ENCODE results near the gene GLG1. TPM values are rescaled to one million over a fixed set of nuclear protein-coding genes. Genes with fewer than 3 reads are reported as not detected.
"Not testable (repeated sequence)": the region's sequence is repeated elsewhere in the genome, so short reads cannot be mapped to it uniquely, and the experiment has no call there.

Gene GLG1
- total RNA-seq, 1 experiment from 2014 or later: 487 TPM

- intact Hi-C loops (cut with micrococcal nuclease; ENCODE audit: unreplicated experiment); CTCF ChIA-PET: not testable (repeated sequence)
Measured at GRCh38 chr16:74546112-74546511, 60.8 kb downstream of the GLG1 start.

GRCh38 chr16:74542911-74543578 lies 63.9 kb downstream of the GLG1 start:
- DNase-seq (ENCODE audit: low spot score): peak; percentile 71
- Histone ChIP-seq H3K27ac (ENCODE audit: low read depth, low read length, poor library complexity, severe bottlenecking) (peak overlapping the region; percentile 99), H3K4me1 (ENCODE audit: insufficient read depth, low read length, poor library complexity, severe bottlenecking) (peaks cover 51% of the 10 kb centered on the region)
- POLR2A ChIA-PET (ENCODE audit: low non-redundant PET); H3K4me3 ChIP-seq (ENCODE audit: low read depth, low read length, poor library complexity, severe bottlenecking); H3K36me3 ChIP-seq (ENCODE audit: insufficient read depth, low read length, poor library complexity, severe bottlenecking); H3K9me3 ChIP-seq (ENCODE audit: low read depth, low read length, poor library complexity, severe bottlenecking); H3K27me3 ChIP-seq (replicated peaks; ENCODE audit: insufficient read depth, low read depth, low read length, poor library complexity); BruUV-seq (replicated peaks): not testable (repeated sequence)
- intact Hi-C loops (cut with micrococcal nuclease; ENCODE audit: unreplicated experiment): loop anchor here (2.0 to 5.0 kb wide), 2 partner anchors 16 to 79 kb away; no protein-coding TSS in a partner anchor
- CTCF ChIA-PET: interaction anchor here (0.7 kb wide), 1 partner anchor 42 kb away, joined by 3 read pairs; no protein-coding TSS in a partner anchor

More at GRCh38 chr16:74546112-74546511, 60.8 kb downstream of the GLG1 start:
- POLR2A ChIA-PET (ENCODE audit: low non-redundant PET); H3K9me3 ChIP-seq (ENCODE audit: low read depth, low read length, poor library complexity, severe bottlenecking); H3K36me3 ChIP-seq (ENCODE audit: insufficient read depth, low read length, poor library complexity, severe bottlenecking); H3K27me3 ChIP-seq (replicated peaks; ENCODE audit: insufficient read depth, low read depth, low read length, poor library complexity); H3K4me3 ChIP-seq (ENCODE audit: low read depth, low read length, poor library complexity, severe bottlenecking); DNase-seq (ENCODE audit: low spot score); BruUV-seq (replicated peaks): not testable (repeated sequence)
- H3K4me1 ChIP-seq (ENCODE audit: insufficient read depth, low read length, poor library complexity, severe bottlenecking): peaks cover 42% of the 10 kb centered on the region
- peak overlapping the region; percentile 99 for H3K27ac ChIP-seq (ENCODE audit: low read depth, low read length, poor library complexity, severe bottlenecking)

- BruUV-seq (replicated peaks); H3K4me3 ChIP-seq (ENCODE audit: low read depth, low read length, poor library complexity, severe bottlenecking); CTCF ChIA-PET; H3K27me3 ChIP-seq (replicated peaks; ENCODE audit: insufficient read depth, low read depth, low read length, poor library complexity); H3K36me3 ChIP-seq (ENCODE audit: insufficient read depth, low read length, poor library complexity, severe bottlenecking); POLR2A ChIA-PET (ENCODE audit: low non-redundant PET); DNase-seq (ENCODE audit: low spot score); H3K9me3 ChIP-seq (ENCODE audit: low read depth, low read length, poor library complexity, severe bottlenecking): not testable (repeated sequence)
- Histone ChIP-seq H3K27ac (ENCODE audit: low read depth, low read length, poor library complexity, severe bottlenecking) (peak overlapping the region; percentile 98), H3K4me1 (ENCODE audit: insufficient read depth, low read length, poor library complexity, severe bottlenecking) (peaks cover 45% of the 10 kb centered on the region)
- intact Hi-C loops (cut with micrococcal nuclease; ENCODE audit: unreplicated experiment): loop anchor here (5.0 kb wide), 1 partner anchor 82 kb away; no protein-coding TSS in a partner anchor
Measured at GRCh38 chr16:74540663-74541062, 66.3 kb downstream of the GLG1 start.

- intact Hi-C loops (cut with micrococcal nuclease; ENCODE audit: unreplicated experiment); POLR2A ChIA-PET (ENCODE audit: low non-redundant PET); H3K36me3 ChIP-seq (ENCODE audit: insufficient read depth, low read length, poor library complexity, severe bottlenecking); H3K9me3 ChIP-seq (ENCODE audit: low read depth, low read length, poor library complexity, severe bottlenecking); BruUV-seq (replicated peaks); H3K4me3 ChIP-seq (ENCODE audit: low read depth, low read length, poor library complexity, severe bottlenecking); DNase-seq (ENCODE audit: low spot score); H3K27me3 ChIP-seq (replicated peaks; ENCODE audit: insufficient read depth, low read depth, low read length, poor library complexity); CTCF ChIA-PET: not testable (repeated sequence)
- peak overlapping the region; percentile 86 for H3K27ac ChIP-seq (ENCODE audit: low read depth, low read length, poor library complexity, severe bottlenecking)
- H3K4me1 ChIP-seq (ENCODE audit: insufficient read depth, low read length, poor library complexity, severe bottlenecking): peaks cover 51% of the 10 kb centered on the region
Measured at GRCh38 chr16:74538801-74539200, 68.1 kb downstream of the GLG1 start.

GRCh38 chr16:74537746-74538145 lies 69.2 kb downstream of the GLG1 start:
- peaks cover 48% of the 10 kb centered on the region for H3K4me1 ChIP-seq (ENCODE audit: insufficient read depth, low read length, poor library complexity, severe bottlenecking)
- CTCF ChIA-PET; H3K4me3 ChIP-seq (ENCODE audit: low read depth, low read length, poor library complexity, severe bottlenecking); H3K36me3 ChIP-seq (ENCODE audit: insufficient read depth, low read length, poor library complexity, severe bottlenecking); BruUV-seq (replicated peaks); intact Hi-C loops (cut with micrococcal nuclease; ENCODE audit: unreplicated experiment); H3K9me3 ChIP-seq (ENCODE audit: low read depth, low read length, poor library complexity, severe bottlenecking); H3K27me3 ChIP-seq (replicated peaks; ENCODE audit: insufficient read depth, low read depth, low read length, poor library complexity); POLR2A ChIA-PET (ENCODE audit: low non-redundant PET); DNase-seq (ENCODE audit: low spot score): not testable (repeated sequence)
- peak overlapping the region; percentile 86 for H3K27ac ChIP-seq (ENCODE audit: low read depth, low read length, poor library complexity, severe bottlenecking)

GRCh38 chr16:74534650-74535049 lies 72.3 kb downstream of the GLG1 start:
- BruUV-seq (replicated peaks); H3K27me3 ChIP-seq (replicated peaks; ENCODE audit: insufficient read depth, low read depth, low read length, poor library complexity); POLR2A ChIA-PET (ENCODE audit: low non-redundant PET); H3K4me3 ChIP-seq (ENCODE audit: low read depth, low read length, poor library complexity, severe bottlenecking); intact Hi-C loops (cut with micrococcal nuclease; ENCODE audit: unreplicated experiment); H3K9me3 ChIP-seq (ENCODE audit: low read depth, low read length, poor library complexity, severe bottlenecking); CTCF ChIA-PET: not testable (repeated sequence)
- Histone ChIP-seq H3K4me1 (ENCODE audit: insufficient read depth, low read length, poor library complexity, severe bottlenecking) (peaks cover 43% of the 10 kb centered on the region), H3K27ac (ENCODE audit: low read depth, low read length, poor library complexity, severe bottlenecking) (peak overlapping the region; percentile 72), H3K36me3 (ENCODE audit: insufficient read depth, low read length, poor library complexity, severe bottlenecking) (peaks cover 18% of the 10 kb centered on the region)
- peak; percentile 62 for DNase-seq (ENCODE audit: low spot score)

Data from A673 (cell line).